ENCODE results near the gene MUC6.
"Not testable (repeated sequence)": the region's sequence is repeated elsewhere in the genome, so short reads cannot be mapped to it uniquely, and the experiment has no call there.

The MUC6 gene

DNA sequence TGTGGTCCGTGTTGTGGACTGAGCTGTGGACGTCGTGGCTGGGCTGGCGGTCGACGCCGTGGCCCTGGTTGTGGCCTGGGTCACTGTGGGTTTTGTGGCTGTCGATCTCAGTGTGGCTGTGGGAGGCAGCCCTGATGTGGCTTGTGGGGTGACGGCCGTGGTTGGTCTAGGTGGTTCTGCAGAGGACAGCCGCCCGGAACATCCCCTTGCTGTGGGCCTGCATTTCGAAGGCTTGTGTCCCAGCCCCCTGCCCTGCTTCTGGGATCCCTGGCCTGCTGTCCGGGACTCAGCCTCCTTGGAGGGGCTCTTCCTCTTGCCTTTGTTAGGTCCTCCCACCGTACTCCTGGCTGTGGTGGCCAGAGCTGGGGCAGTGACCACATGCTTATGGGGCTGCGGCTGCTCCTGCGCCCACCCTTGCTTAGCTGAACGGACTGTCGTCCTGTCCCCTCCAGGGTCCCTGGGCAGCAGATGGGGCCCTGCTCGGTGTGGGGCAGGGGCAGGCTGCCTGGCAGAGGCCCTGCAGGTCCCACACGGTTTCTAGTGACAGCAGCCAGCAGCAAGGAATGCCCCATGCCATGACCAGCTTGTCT, 17.1 kb downstream of the MUC6 start:
- DNase-seq (no peak), ATAC-seq (no peak)
- Mint-ChIP-seq H3K9me3 (peaks cover 19% of the 10 kb centered on the region), H3K36me3 (ENCODE audit: low read depth) (peaks cover 12% of the 10 kb centered on the region), H3K4me3 (no peak overlapping the region), H3K27ac (no peak overlapping the region), H3K4me1 (peaks cover 22% of the 10 kb centered on the region), H3K27me3 (no peaks in the 10 kb centered on the region)

DNA sequence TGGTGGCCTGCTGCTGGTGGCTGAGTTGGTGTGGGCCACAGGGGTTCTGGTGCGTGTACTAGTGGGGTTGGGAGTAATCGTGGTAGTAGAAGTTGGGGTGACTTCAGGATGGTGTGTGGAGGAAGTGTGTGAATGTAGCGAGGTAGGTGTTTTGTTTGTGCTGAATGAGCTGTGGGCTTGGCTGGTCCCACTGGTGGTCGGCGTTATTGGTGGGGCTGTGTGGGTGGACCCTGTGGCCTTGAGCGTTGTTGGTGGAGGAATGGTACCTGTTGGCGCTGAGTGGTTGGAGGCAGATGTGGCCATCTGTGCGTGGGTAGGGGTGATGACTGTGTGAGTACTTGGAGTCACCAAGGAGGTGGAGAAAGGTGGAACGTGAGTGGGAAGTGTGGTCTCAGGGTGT, 18.4 kb downstream of the MUC6 start:
- no peak for DNase-seq
- no peak overlapping the region for H3K4me3 Mint-ChIP-seq
- H3K27ac Mint-ChIP-seq = no peak overlapping the region
- peaks cover 22% of the 10 kb centered on the region for H3K4me1 Mint-ChIP-seq
- no peak for ATAC-seq
- peaks cover 12% of the 10 kb centered on the region for H3K36me3 Mint-ChIP-seq (ENCODE audit: low read depth)
- H3K9me3 Mint-ChIP-seq = peaks cover 19% of the 10 kb centered on the region
- H3K27me3 Mint-ChIP-seq = no peaks in the 10 kb centered on the region

DNA sequence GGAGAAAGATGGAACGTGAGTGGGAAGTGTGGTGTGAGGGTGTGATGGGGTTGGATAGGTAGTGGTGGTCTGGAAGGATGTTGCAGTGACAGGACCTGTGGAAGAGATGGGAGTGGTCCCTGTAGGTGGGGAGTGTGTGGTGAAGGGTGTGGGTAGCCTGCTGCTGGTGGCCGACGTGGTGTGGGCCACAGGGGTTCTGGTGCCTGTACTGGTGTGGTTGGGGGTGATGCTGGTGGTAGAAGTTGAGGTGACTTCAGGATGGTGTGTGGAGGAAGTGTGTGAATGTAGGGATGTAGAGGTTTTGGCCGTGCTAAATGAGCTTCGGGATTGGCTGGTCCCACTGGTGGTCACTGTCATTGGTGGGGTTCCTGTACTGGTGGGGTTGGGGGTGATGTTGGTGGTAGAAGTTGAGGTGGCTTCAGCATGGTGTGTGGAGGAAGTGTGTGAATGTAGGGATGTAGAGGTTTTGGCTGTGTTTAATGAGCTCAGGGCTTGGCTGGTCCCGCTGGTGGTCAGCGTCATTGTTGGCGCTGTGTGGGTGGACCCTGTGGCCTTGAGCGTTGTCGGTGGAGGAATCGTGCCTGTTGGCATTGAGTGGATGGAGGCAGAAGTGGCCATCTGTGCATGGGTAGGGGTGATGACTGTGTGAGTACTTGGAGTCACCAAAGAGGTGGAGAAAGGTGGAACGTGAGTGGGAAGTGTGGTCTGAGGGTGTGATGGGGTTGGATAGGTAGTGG, 19.1 kb downstream of the MUC6 start:
- peak overlapping the region; percentile 0 for H3K27ac Mint-ChIP-seq
- DNase-seq (peak; percentile 15), ATAC-seq (peak; percentile 21)
- H3K36me3 Mint-ChIP-seq (ENCODE audit: low read depth) = peaks cover 12% of the 10 kb centered on the region
- H3K4me3 Mint-ChIP-seq = no peak overlapping the region
- no peaks in the 10 kb centered on the region for H3K27me3 Mint-ChIP-seq
- H3K4me1 Mint-ChIP-seq = peaks cover 22% of the 10 kb centered on the region
- H3K9me3 Mint-ChIP-seq = peaks cover 19% of the 10 kb centered on the region

DNA sequence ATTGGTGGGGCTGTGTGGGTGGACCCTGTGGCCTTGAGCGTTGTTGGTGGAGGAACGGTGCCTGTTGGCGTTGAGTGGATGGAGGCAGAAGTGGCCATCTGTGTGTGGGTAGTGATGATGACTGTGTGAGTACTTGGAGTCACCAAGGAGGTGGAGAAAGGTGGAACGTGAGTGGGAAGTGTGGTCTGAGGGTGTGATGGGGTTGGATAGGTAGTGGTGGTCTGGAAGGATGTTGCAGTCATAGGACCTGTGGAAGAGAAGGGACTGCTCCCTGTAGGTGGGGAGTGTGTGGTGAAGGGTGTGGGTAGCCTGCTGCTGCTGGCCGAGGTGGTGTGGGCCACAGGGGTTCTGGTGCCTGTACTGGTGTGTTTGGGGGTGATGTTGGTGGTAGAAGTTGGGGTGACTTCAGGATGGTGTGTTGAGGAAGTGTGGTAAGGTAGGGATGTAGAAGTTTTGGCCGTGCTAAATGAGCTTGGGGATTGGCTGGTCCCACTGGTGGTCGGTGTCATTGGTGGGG, 19.9 kb downstream of the MUC6 start:
- Mint-ChIP-seq H3K4me1 (peaks cover 22% of the 10 kb centered on the region), H3K9me3 (peaks cover 19% of the 10 kb centered on the region), H3K36me3 (ENCODE audit: low read depth) (peaks cover 12% of the 10 kb centered on the region), H3K27ac (peak overlapping the region; percentile 0)
- not testable (repeated sequence) for H3K4me3 Mint-ChIP-seq, H3K27me3 Mint-ChIP-seq
- peak; percentile 35 for ATAC-seq
- DNase-seq = peak; percentile 24

DNA sequence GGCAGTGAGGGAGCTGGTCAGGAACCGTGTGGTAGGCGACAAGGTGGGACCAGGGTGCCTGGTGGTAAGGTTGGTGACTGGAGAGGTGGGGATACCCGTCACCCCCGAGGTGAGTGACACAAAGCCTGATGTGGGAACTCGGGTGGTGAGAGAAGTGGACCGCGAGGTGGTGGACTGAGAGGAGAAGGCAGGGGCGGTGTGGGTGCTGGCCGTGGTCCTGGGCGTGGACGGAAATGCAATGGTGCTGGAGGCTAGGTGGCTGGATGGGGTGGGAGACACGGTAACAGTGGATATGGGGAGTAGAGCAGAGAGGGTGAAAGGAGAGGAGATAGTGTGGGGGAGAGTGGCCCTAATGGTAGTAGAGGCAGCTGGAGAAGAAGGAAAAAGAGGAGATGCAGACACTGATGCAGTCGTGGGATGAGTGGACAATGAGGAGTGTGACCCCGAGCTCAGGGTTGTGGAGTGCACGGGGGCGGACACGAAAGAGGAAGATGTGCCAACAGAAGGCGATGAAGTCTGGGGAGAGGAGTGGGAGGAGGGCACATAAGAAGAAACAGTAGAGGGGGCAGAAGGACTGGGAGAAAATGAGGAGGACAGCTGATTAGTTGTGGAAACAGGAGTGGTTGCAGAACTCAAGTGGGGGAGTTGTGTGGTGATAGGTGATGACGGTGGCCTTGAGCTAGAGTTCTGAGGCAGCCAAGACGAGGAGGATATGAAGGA, 20.5 kb downstream of the MUC6 start:
- H3K36me3 Mint-ChIP-seq (ENCODE audit: low read depth) = peaks cover 12% of the 10 kb centered on the region
- H3K4me3 Mint-ChIP-seq = no peak overlapping the region
- H3K27me3 Mint-ChIP-seq = no peaks in the 10 kb centered on the region
- DNase-seq (no peak), ATAC-seq (no peak)
- H3K9me3 Mint-ChIP-seq = peaks cover 19% of the 10 kb centered on the region
- H3K27ac Mint-ChIP-seq = no peak overlapping the region
- H3K4me1 Mint-ChIP-seq = peaks cover 22% of the 10 kb centered on the region

DNA sequence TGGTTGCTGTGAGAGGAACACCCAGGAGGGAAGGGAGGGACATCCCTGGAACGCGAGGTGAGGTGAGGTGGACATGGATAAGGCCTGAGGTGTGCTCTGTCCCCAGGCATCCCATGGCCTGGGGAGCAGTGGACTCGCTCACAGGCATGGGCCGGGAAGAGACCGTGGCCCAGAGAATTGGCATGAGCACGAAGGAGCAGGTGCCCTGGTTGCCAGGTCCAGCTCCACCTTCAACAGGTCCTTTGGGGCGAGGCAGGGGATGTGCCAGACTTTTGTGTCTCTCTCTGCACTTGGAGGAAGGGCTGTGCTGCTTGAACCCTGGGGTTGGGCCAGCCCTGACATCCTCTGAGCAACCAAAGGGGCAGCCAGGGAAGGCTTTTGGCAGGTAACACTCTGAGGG, 21.5 kb downstream of the MUC6 start:
- H3K4me3 Mint-ChIP-seq = no peak overlapping the region
- no peaks in the 10 kb centered on the region for H3K27me3 Mint-ChIP-seq

DNA sequence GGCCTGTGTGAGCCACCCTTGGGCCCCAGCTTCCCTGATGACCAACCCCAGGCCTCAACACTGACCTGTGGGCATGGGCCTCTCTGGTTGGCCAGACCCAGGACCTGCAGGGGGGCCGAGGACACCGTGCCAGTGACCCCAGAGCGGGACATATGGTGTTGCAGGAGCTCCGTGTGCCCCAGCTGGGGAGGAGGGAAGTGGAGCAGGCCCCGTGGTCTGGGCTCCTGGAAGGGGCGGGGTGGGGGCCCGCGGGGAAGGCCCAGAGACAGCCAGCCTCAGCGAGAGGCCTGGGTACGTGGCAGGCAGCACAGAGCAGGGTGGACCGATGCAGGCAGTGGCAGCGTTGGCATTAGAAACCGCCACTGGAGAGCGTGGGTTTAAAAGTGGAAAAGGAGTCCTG, 22.2 kb downstream of the MUC6 start:
- Mint-ChIP-seq H3K4me3 (no peak overlapping the region), H3K9me3 (peaks cover 19% of the 10 kb centered on the region), H3K27ac (no peak overlapping the region), H3K36me3 (ENCODE audit: low read depth) (peaks cover 21% of the 10 kb centered on the region), H3K27me3 (no peaks in the 10 kb centered on the region), H3K4me1 (peaks cover 22% of the 10 kb centered on the region)
- ATAC-seq = no peak
- no peak for DNase-seq

More for the DNA sequence above, 21.5 kb downstream of the MUC6 start:
- DNase-seq (no peak), ATAC-seq (no peak)
- peaks cover 17% of the 10 kb centered on the region for H3K36me3 Mint-ChIP-seq (ENCODE audit: low read depth)
- H3K27ac Mint-ChIP-seq = no peak overlapping the region
- peaks cover 19% of the 10 kb centered on the region for H3K9me3 Mint-ChIP-seq
- H3K4me1 Mint-ChIP-seq = peaks cover 22% of the 10 kb centered on the region

DNA sequence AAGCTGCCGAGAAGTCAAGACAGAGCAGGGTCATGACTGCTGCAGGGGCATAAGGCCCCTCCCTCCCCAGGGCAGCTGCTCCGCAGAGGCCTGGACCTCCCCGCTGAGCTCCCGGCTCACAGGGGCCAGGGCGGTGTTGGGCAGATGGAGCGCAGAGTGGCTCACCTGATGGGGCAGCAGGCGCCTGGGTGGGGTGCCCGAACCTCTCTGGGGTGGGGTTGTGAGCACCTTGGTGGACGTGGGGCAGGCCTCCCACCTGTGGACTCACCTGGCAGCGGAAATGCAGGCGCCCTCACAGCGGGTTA, 22.9 kb downstream of the MUC6 start:
- peaks cover 21% of the 10 kb centered on the region for H3K36me3 Mint-ChIP-seq (ENCODE audit: low read depth)
- no peak overlapping the region for H3K4me3 Mint-ChIP-seq
- no peaks in the 10 kb centered on the region for H3K27me3 Mint-ChIP-seq
- no peak overlapping the region for H3K27ac Mint-ChIP-seq
- H3K9me3 Mint-ChIP-seq = peaks cover 19% of the 10 kb centered on the region
- DNase-seq (no peak), ATAC-seq (no peak)
- peaks cover 22% of the 10 kb centered on the region for H3K4me1 Mint-ChIP-seq

DNA sequence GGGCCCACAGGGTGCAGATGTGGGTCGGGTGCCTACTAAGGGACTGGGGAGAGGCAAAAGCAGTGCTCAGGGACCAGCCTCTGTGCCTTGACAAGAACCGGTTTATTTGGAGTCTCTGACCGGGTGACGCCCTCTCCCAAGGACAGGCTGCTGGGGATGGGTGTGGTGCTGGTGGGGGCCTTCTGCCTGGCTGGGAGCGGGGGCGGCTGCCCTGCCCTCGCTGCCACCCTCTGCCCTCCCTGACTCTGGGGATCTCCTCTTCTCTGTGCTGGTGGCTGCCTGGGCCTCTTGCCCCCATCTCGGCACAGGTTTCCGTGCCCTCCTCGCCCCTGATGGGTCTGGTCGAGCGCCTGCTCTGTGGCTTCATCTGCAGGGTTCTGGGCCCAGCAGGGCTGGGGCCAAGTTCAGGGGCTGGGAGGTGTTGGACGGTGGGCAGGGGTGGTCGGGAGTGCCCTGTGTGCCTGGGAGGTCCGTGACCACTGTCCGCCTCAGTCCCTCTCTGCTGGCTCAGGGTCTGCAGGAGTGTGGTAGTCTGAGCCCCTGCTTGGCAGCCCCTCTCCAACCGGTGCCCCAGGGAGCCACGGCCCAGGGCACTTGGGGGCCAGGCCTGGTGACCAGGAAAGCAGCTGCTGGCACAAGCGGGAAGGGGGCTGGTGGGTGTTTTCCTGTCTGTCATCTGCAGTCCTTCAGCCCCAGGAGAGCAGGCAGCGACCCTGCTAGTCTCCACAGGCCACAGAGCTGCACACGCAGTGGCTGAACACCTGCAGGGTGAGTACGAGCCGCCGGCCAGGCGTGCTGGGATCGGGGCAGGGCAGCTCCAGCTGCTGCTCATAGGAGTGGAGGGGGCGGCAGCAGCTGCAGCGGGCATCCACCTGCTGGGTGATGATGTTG, 23.5 kb downstream of the MUC6 start:
- Mint-ChIP-seq H3K4me1 (peaks cover 19% of the 10 kb centered on the region), H3K9me3 (peaks cover 16% of the 10 kb centered on the region), H3K27ac (no peak overlapping the region), H3K36me3 (ENCODE audit: low read depth) (peaks cover 18% of the 10 kb centered on the region), H3K4me3 (no peak overlapping the region), H3K27me3 (no peaks in the 10 kb centered on the region)
- ATAC-seq (no peak), DNase-seq (no peak)

DNA sequence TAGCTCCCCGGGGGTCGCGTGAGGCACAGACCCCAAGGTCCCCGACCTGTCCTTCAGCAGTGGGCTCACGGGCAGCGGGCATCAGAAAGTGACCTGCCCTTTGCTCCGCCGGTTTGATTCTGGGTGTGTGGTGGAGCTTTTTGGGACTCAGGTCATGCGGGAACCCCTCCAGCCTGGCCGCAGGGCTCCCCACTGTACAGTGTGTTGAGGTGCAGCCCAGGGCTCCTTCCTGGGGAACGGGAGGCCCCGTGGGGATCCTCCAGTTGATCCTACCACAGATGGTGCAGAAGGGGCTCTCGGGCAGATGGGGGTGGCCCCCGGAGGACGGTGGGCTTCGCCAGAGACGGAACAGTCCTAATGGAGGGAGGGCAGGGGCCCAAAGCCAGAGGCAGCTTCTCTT, 24.2 kb downstream of the MUC6 start:
- Mint-ChIP-seq H3K36me3 (ENCODE audit: low read depth) (peaks cover 13% of the 10 kb centered on the region), H3K4me1 (peaks cover 13% of the 10 kb centered on the region), H3K9me3 (peaks cover 9% of the 10 kb centered on the region), H3K4me3 (no peak overlapping the region), H3K27me3 (no peaks in the 10 kb centered on the region), H3K27ac (no peak overlapping the region)
- no peak for DNase-seq
- ATAC-seq = no peak

DNA sequence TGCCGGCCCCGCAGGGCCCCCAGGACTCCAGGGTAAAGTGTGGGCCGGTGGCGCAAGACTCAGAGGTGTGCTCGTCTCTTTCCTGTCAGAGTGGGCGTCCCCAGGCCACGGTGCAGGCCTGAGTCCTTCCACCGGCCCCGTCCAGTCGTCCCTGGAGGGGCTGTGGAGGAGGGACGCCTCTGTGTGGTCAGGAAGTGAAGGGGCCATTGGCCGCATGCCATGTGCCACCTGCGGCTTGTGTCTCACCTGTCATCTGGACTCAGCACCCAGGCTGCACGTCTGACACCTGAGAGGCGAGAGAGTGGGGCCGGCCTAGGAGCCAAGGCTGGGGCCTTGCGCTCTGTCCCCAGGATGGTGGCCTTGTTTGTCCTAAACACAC, 25.2 kb downstream of the MUC6 start:
- DNase-seq (no peak), ATAC-seq (no peak)
- Mint-ChIP-seq H3K27ac (no peak overlapping the region), H3K4me3 (no peak overlapping the region), H3K9me3 (no peaks in the 10 kb centered on the region), H3K27me3 (no peaks in the 10 kb centered on the region), H3K36me3 (ENCODE audit: low read depth) (peaks cover 9% of the 10 kb centered on the region), H3K4me1 (peaks cover 3% of the 10 kb centered on the region)

DNA sequence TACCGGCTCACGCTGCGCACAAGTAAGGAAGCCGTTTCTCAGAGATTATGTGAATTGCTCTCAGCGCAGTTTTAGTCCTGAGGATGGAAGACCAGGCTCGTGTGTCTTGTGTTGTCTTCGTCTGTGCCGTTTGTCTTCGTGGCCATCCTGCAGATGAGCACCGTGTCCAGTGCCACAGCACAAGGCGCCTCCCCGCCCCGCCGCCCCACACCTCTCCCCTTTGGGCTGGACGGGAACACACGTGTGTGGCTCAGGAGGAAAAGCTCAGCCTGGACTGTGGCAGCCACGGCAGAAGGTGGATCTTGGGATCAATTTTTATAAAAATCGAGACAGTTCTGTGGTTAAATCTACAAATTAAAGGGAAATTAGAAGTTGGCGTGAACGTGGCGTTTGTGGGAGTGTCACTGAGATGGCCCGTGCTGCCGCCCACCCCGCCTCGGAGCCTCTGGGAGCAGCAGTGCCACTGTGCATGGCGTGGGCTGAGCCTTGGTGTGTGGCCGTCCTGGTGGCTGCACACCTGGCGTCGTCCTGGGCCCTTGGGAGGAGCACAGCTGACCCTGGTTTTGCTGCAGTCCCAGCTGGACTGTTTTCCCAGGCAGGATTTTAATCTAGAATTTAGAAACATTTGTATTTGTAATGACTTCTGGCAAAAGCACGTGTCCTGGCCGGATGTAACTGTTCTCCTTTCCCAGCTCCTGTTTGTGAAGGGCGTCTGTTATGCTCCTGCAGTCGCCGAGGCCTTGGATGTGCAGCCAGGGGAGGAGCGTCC, 25.8 kb downstream of the MUC6 start:
- ATAC-seq (no peak), DNase-seq (no peak)
- H3K4me3 Mint-ChIP-seq = no peak overlapping the region
- H3K4me1 Mint-ChIP-seq = no peaks in the 10 kb centered on the region
- peaks cover 9% of the 10 kb centered on the region for H3K36me3 Mint-ChIP-seq (ENCODE audit: low read depth)
- no peaks in the 10 kb centered on the region for H3K27me3 Mint-ChIP-seq
- H3K9me3 Mint-ChIP-seq = no peaks in the 10 kb centered on the region
- H3K27ac Mint-ChIP-seq = no peak overlapping the region

DNA sequence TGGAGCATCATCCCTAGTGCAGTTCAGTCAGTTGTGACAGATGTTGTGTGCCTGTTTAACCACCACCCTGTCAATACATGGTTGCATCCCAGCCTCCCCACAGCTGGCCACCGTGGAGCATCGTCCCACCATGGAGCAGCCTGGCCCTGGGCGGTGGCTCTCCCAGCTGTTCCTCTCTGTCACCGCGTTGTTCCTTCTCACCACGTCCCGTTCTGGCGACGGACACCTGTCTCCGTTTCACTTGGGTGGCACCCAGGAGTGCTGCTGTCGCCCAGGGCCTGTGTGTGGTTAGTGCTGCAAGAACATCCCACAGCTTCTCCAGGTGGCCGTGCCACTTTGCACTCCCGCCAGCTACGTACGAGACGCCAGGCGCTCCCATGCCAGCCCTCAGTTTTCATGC, 26.5 kb downstream of the MUC6 start:
- no peaks in the 10 kb centered on the region for H3K27me3 Mint-ChIP-seq
- no peak overlapping the region for H3K4me3 Mint-ChIP-seq
- H3K36me3 Mint-ChIP-seq (ENCODE audit: low read depth) = peaks cover 12% of the 10 kb centered on the region
- ATAC-seq (no peak), DNase-seq (no peak)
- no peaks in the 10 kb centered on the region for H3K4me1 Mint-ChIP-seq
- no peaks in the 10 kb centered on the region for H3K9me3 Mint-ChIP-seq
- no peak overlapping the region for H3K27ac Mint-ChIP-seq

DNA sequence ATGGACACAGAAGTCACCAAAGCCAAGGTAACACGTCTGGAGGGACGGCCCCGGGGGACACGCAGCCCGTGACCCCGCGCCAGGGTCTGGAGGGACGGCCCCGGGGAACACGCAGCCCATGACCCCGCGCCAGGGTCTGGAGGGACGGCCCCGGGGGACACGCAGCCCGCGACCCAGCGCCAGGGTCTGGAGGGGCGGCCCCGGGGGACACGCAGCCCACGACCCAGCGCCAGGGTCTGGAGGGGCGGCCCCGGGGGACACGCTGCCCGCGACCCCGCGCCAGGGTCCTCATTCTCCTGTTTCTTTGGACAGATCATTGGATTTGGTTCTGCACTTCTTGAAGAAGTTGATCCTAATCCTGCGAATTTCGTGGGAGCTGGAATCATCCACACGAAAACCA, 27.1 kb downstream of the MUC6 start:
- no peak for DNase-seq
- Mint-ChIP-seq H3K4me1 (no peaks in the 10 kb centered on the region), H3K27me3 (no peaks in the 10 kb centered on the region), H3K4me3 (no peak overlapping the region), H3K9me3 (no peaks in the 10 kb centered on the region), H3K36me3 (ENCODE audit: low read depth) (peaks cover 12% of the 10 kb centered on the region), H3K27ac (no peak overlapping the region)
- no peak for ATAC-seq

Measured in activated naive CD8-positive, alpha-beta T cell treated with anti-CD3 and anti-CD28 coated beads, Interleukin-2, amount 50 U/mL, for 24 hours (primary cell).